ENCODE measurements around the gene SULF2. TPM values are rescaled to one million over a fixed set of nuclear protein-coding genes. Genes with fewer than 3 reads are reported as not detected.

The SULF2 gene
- total and polyA plus RNA-seq, 2 donors (not counting 1 experiment from before 2014, with no cell fraction given) = 1.2 to 1.7 TPM

- DNase-seq = no peak
- WGBS (ENCODE audit: insufficient coverage) = 100% methylated on average over 2 of the region's 4 CpGs
- ChIA-PET POLR2A (no interaction called here), CTCF (interaction anchor here (0.5 to 12.8 kb wide), 6 partner anchors 13 to 1911 kb away, joined by 3 to 299 read pairs (median 5); no protein-coding TSS in a partner anchor)
- peaks cover 0 to 3% (median 0%) of the 10 kb centered on the region in 3 donors for H3K9me3 ChIP-seq (ENCODE audit: control extremely low read depth in 1 of 3, control insufficient read depth in 2 of 3, insufficient read depth in 1 of 3, low read length in 2 of 3)
- H3K4me2 ChIP-seq (replicated peaks; ENCODE audit: low read depth, low read length, poor library complexity, severe bottlenecking) = no peak overlapping the region
- H3K9me3 Mint-ChIP-seq (ENCODE audit: insufficient read depth) = no peaks in the 10 kb centered on the region
- no peak overlapping the region for H2AFZ ChIP-seq (ENCODE audit: insufficient read depth, low read depth, low read length, poor library complexity, severe bottlenecking)
- H3K27me3 ChIP-seq (replicated peaks in 1 of 4; ENCODE audit: control extremely low read depth in 1 of 4, control insufficient read depth in 3 of 4, insufficient read depth in 4 of 4, low read length in 3 of 4) = peaks cover 0 to 2% (median 0%) of the 10 kb centered on the region in 4 experiments
- no peak for ATAC-seq (ENCODE audit: low read depth)
- H3K4me3 Mint-ChIP-seq = no peak overlapping the region
- intact Hi-C loops (cut with micrococcal nuclease) = loop anchor here (2.0 to 5.0 kb wide), 2 partner anchors 48 to 107 kb away; no protein-coding TSS in a partner anchor
- no peak overlapping the region for H3K27ac ChIP-seq (ENCODE audit: low read length in 2 of 2)
- H3K9ac ChIP-seq (ENCODE audit: low read length) = no peak overlapping the region
- H4K20me1 ChIP-seq (ENCODE audit: control insufficient read depth, insufficient read depth, low read length, poor library complexity, severe bottlenecking) = no peaks in the 10 kb centered on the region
- H3K36me3 ChIP-seq (replicated peaks in 1 of 2; ENCODE audit: control extremely low read depth in 1 of 2, control insufficient read depth in 1 of 2, extremely low read depth in 1 of 2, insufficient read depth in 2 of 2, low read length in 1 of 2) = no peaks in the 10 kb centered on the region
- no peaks in the 10 kb centered on the region for H3K4me1 ChIP-seq (ENCODE audit: control insufficient read depth in 2 of 2, insufficient read depth in 2 of 2, low read length in 2 of 2)
- H3K27ac Mint-ChIP-seq = no peak overlapping the region
- H3K79me2 ChIP-seq (ENCODE audit: control insufficient read depth, insufficient read depth, low read length) = no peaks in the 10 kb centered on the region
- H3K27me3 Mint-ChIP-seq = peaks cover 5% of the 10 kb centered on the region
- no peak for TF ChIP-seq EZH2 (IDR thresholded peaks at IDR 0.05; ENCODE audit: borderline replicate concordance, insufficient read depth, low read depth, low read length, poor library complexity, severe bottlenecking)
- TF ChIP-seq CTCF (IDR thresholded peaks at IDR 0.05) = no peak
- peaks cover 1% of the 10 kb centered on the region for H3K4me1 Mint-ChIP-seq
- no peak overlapping the region for H3K4me3 ChIP-seq (ENCODE audit: control extremely low read depth in 1 of 5, extremely low read depth in 1 of 5, insufficient read depth in 1 of 5, low read depth in 2 of 5, low read length in 4 of 5)
Observed at GRCh38 chr20:47679462-47679861, 105.8 kb downstream of the SULF2 start.

GRCh38 chr20:47678536-47678935 is 106.7 kb downstream of the SULF2 start:
- ChIA-PET POLR2A (no interaction called here), CTCF (interaction anchor here (0.8 to 12.8 kb wide), 17 partner anchors 10 to 943 kb away, joined by 3 to 299 read pairs (median 4); no protein-coding TSS in a partner anchor)
- H2AFZ ChIP-seq (ENCODE audit: insufficient read depth, low read depth, low read length, poor library complexity, severe bottlenecking) = no peak overlapping the region
- no peak for TF ChIP-seq CTCF (IDR thresholded peaks at IDR 0.05)
- TF ChIP-seq EZH2 (IDR thresholded peaks at IDR 0.05; ENCODE audit: borderline replicate concordance, insufficient read depth, low read depth, low read length, poor library complexity, severe bottlenecking) = no peak
- H3K4me3 Mint-ChIP-seq = no peak overlapping the region
- H4K20me1 ChIP-seq (ENCODE audit: control insufficient read depth, insufficient read depth, low read length, poor library complexity, severe bottlenecking) = no peaks in the 10 kb centered on the region
- H3K4me3 ChIP-seq (ENCODE audit: control extremely low read depth in 1 of 5, extremely low read depth in 1 of 5, insufficient read depth in 1 of 5, low read depth in 2 of 5, low read length in 4 of 5) = no peak overlapping the region
- no peak for ATAC-seq (ENCODE audit: low read depth)
- H3K4me1 ChIP-seq (ENCODE audit: control insufficient read depth in 2 of 2, insufficient read depth in 2 of 2, low read length in 2 of 2) = no peaks in the 10 kb centered on the region
- H3K27me3 ChIP-seq (replicated peaks in 1 of 4; ENCODE audit: control extremely low read depth in 1 of 4, control insufficient read depth in 3 of 4, insufficient read depth in 4 of 4, low read length in 3 of 4) = peaks cover 0 to 2% (median 0%) of the 10 kb centered on the region in 4 experiments
- H3K79me2 ChIP-seq (ENCODE audit: control insufficient read depth, insufficient read depth, low read length) = no peaks in the 10 kb centered on the region
- H3K4me2 ChIP-seq (replicated peaks; ENCODE audit: low read depth, low read length, poor library complexity, severe bottlenecking) = no peak overlapping the region
- H3K9me3 Mint-ChIP-seq (ENCODE audit: insufficient read depth) = no peaks in the 10 kb centered on the region
- peak; percentile 16 for DNase-seq
- H3K36me3 ChIP-seq (replicated peaks in 1 of 2; ENCODE audit: control extremely low read depth in 1 of 2, control insufficient read depth in 1 of 2, extremely low read depth in 1 of 2, insufficient read depth in 2 of 2, low read length in 1 of 2) = no peaks in the 10 kb centered on the region
- H3K4me1 Mint-ChIP-seq = peaks cover 1% of the 10 kb centered on the region
- H3K9me3 ChIP-seq (ENCODE audit: control extremely low read depth in 1 of 3, control insufficient read depth in 2 of 3, insufficient read depth in 1 of 3, low read length in 2 of 3) = peaks cover 0 to 3% (median 0%) of the 10 kb centered on the region in 3 donors
- H3K27me3 Mint-ChIP-seq = peaks cover 5% of the 10 kb centered on the region
- 95% methylated on average over 17 of the region's 17 CpGs for WGBS (ENCODE audit: insufficient coverage)
- no peak overlapping the region for H3K27ac ChIP-seq (ENCODE audit: low read length in 2 of 2)
- H3K27ac Mint-ChIP-seq = no peak overlapping the region
- intact Hi-C loops (cut with micrococcal nuclease) = loop anchor here (1.0 to 5.0 kb wide), 3 partner anchors 49 to 943 kb away; no protein-coding TSS in a partner anchor
- no peak overlapping the region for H3K9ac ChIP-seq (ENCODE audit: low read length)
